ENCODE results near the gene EVPL.
"Not testable (repeated sequence)": the region's sequence is repeated elsewhere in the genome, so short reads cannot be mapped to it uniquely, and the experiment has no call there.

EVPL gene

GRCh38 chr17:76065775-76066174, 38.7 kb upstream of the EVPL start:
- Histone ChIP-seq H3K9ac (ENCODE audit: low read depth, low read length) (no peak overlapping the region), H3K4me2 (ENCODE audit: insufficient read depth, low read length) (no peak overlapping the region), H3K9me3 (ENCODE audit: insufficient read depth, low read length, severe bottlenecking) (no peaks in the 10 kb centered on the region), H3K36me3 (ENCODE audit: insufficient read depth, low read length) (peaks cover 81% of the 10 kb centered on the region), H3K79me2 (ENCODE audit: insufficient read depth, low read length) (peaks cover 31% of the 10 kb centered on the region), H3K4me1 (ENCODE audit: insufficient read depth, low read length) (peaks cover 12% of the 10 kb centered on the region), H3K27me3 (ENCODE audit: insufficient read depth, low read length, poor library complexity) (no peaks in the 10 kb centered on the region), H4K20me1 (ENCODE audit: insufficient read depth, low read length) (peaks cover 5% of the 10 kb centered on the region; the same call in 1 of the 2 replicates), H3K4me3 (ENCODE audit: low read depth in 1 of 2, low read length in 2 of 2) (no peak overlapping the region), H2AFZ (ENCODE audit: low read depth, low read length) (no peak overlapping the region), H3K27ac (ENCODE audit: low read length) (no peak overlapping the region)
- no peak for TF ChIP-seq EZH2 (IDR thresholded peaks at IDR 0.05; ENCODE audit: borderline replicate concordance, low read depth, low read length, severe bottlenecking)
- TF ChIP-seq, protein P1, sequence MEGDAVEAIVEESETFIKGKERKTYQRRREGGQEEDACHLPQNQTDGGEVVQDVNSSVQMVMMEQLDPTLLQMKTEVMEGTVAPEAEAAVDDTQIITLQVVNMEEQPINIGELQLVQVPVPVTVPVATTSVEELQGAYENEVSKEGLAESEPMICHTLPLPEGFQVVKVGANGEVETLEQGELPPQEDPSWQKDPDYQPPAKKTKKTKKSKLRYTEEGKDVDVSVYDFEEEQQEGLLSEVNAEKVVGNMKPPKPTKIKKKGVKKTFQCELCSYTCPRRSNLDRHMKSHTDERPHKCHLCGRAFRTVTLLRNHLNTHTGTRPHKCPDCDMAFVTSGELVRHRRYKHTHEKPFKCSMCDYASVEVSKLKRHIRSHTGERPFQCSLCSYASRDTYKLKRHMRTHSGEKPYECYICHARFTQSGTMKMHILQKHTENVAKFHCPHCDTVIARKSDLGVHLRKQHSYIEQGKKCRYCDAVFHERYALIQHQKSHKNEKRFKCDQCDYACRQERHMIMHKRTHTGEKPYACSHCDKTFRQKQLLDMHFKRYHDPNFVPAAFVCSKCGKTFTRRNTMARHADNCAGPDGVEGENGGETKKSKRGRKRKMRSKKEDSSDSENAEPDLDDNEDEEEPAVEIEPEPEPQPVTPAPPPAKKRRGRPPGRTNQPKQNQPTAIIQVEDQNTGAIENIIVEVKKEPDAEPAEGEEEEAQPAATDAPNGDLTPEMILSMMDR (IDR thresholded peaks at IDR 0.05; ENCODE audit: borderline replicate concordance, extremely low read depth, low read length, poor library complexity, severe bottlenecking): no peak
- no peak for DNase-seq
- ATAC-seq (ENCODE audit: insufficient read depth, low read depth): no peak

DNA sequence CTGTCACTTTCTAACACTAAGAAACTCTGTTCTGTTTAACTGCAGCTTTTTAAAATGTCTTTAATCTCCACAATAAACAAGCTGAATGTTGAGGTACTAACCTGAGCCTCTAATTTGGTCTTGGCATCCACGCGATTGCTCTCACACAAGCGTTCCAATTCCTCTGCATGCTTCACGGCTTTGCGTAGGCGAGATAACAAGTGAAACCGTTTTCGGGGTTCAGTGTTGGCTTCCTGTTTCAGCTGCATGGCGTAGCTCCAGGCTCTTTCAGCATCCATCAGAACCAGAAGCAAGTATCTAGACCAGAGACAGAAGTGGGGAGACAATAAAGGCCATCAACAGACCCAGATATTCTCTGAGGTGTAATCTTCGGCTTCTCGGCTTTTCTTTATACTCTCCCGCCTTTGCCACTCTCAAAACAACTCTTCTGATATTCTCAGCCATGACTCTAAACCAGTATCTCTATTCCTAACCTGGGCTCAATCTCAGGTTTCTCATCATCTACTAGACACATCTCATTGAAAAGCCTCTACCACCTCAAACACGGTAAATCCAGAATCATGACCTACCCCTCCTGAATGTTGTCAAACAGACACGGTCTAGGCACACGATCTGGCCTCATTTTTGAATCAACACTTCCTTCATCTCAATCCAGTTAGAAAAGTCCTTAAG, 36.9 kb upstream of the EVPL start:
- peaks cover 90% of the 10 kb centered on the region for H3K36me3 ChIP-seq (ENCODE audit: insufficient read depth, low read length)
- TF ChIP-seq EZH2 (IDR thresholded peaks at IDR 0.05; ENCODE audit: borderline replicate concordance, low read depth, low read length, severe bottlenecking): no peak
- TF ChIP-seq, protein P1 (IDR thresholded peaks at IDR 0.05; ENCODE audit: borderline replicate concordance, extremely low read depth, low read length, poor library complexity, severe bottlenecking): no peak

DNA sequence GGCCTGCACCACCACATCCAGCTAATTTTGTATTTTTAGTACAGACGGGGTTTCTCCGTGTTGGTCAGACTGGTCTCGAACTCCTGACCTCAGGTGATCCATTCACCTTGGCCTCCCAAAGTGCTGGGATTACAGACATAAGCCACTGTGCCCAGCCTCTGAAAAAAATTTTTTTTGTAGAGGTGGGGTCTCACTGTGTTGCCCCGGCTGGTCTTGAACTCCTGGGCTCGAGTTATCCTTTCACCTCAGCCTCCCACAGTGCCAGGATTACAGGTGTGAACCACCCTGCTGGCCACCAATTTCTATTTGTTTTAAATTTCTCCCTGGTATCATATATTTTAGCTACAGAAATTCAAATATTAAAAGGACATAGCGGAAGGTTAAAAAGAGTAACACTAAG, 31.2 kb upstream of the EVPL start:
- not testable (repeated sequence) for H3K4me2 ChIP-seq (ENCODE audit: insufficient read depth, low read length); H3K27me3 ChIP-seq (ENCODE audit: insufficient read depth, low read length, poor library complexity); H3K9ac ChIP-seq (ENCODE audit: low read depth, low read length); DNase-seq; H3K79me2 ChIP-seq (ENCODE audit: insufficient read depth, low read length); H2AFZ ChIP-seq (ENCODE audit: low read depth, low read length); H4K20me1 ChIP-seq (ENCODE audit: insufficient read depth, low read length); ATAC-seq (ENCODE audit: insufficient read depth, low read depth); H3K4me3 ChIP-seq (ENCODE audit: low read depth in 1 of 2, low read length in 2 of 2); H3K27ac ChIP-seq (ENCODE audit: low read length); H3K4me1 ChIP-seq (ENCODE audit: insufficient read depth, low read length); H3K9me3 ChIP-seq (ENCODE audit: insufficient read depth, low read length, severe bottlenecking)
- H3K36me3 ChIP-seq (ENCODE audit: insufficient read depth, low read length): peaks cover 84% of the 10 kb centered on the region

More for the DNA sequence above, 36.9 kb upstream of the EVPL start:
- Histone ChIP-seq H3K4me2 (ENCODE audit: insufficient read depth, low read length) (no peak overlapping the region), H2AFZ (ENCODE audit: low read depth, low read length) (no peak overlapping the region), H3K27me3 (ENCODE audit: insufficient read depth, low read length, poor library complexity) (no peaks in the 10 kb centered on the region), H3K9me3 (ENCODE audit: insufficient read depth, low read length, severe bottlenecking) (no peaks in the 10 kb centered on the region), H3K4me3 (ENCODE audit: low read depth in 1 of 2, low read length in 2 of 2) (no peak overlapping the region), H4K20me1 (ENCODE audit: insufficient read depth, low read length) (peaks cover 5% of the 10 kb centered on the region; the same call in 1 of the 2 replicates), H3K4me1 (ENCODE audit: insufficient read depth, low read length) (no peaks in the 10 kb centered on the region), H3K27ac (ENCODE audit: low read length) (no peak overlapping the region), H3K9ac (ENCODE audit: low read depth, low read length) (no peak overlapping the region), H3K79me2 (ENCODE audit: insufficient read depth, low read length) (peaks cover 13% of the 10 kb centered on the region)
- DNase-seq (no peak), ATAC-seq (ENCODE audit: insufficient read depth, low read depth) (no peak)

DNA sequence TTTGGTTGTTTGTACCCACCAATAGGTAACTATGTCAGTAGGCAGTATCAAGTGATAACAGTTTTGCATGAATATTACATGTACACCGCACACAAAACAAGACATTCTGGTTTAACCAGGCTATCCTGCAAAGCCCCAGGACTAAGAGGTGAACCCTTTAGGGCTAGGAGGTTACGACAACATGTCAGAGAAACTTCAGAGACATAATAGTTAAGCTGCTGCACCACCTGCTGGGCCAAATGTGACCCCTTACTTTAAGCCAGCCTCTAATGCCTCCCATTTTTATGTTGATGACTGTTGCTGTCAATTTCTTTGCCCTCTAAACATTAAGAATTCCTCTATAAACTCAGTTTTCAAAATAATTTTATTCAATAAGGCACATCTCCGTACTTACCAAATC, 29.8 kb upstream of the EVPL start:
- 0 out of 3 replicates have a peak, but pooled peaks have one; percentile 40 for ATAC-seq (ENCODE audit: insufficient read depth, low read depth)

More for the DNA sequence above, 29.8 kb upstream of the EVPL start:
- Histone ChIP-seq H4K20me1 (ENCODE audit: insufficient read depth, low read length) (no peaks in the 10 kb centered on the region), H2AFZ (ENCODE audit: low read depth, low read length) (no peak overlapping the region), H3K9ac (ENCODE audit: low read depth, low read length) (no peak overlapping the region), H3K79me2 (ENCODE audit: insufficient read depth, low read length) (peaks cover 14% of the 10 kb centered on the region), H3K9me3 (ENCODE audit: insufficient read depth, low read length, severe bottlenecking) (no peaks in the 10 kb centered on the region), H3K4me3 (ENCODE audit: low read depth in 1 of 2, low read length in 2 of 2) (no peak overlapping the region), H3K27ac (ENCODE audit: low read length) (no peak overlapping the region), H3K36me3 (ENCODE audit: insufficient read depth, low read length) (peaks cover 84% of the 10 kb centered on the region), H3K27me3 (ENCODE audit: insufficient read depth, low read length, poor library complexity) (no peaks in the 10 kb centered on the region), H3K4me1 (ENCODE audit: insufficient read depth, low read length) (no peaks in the 10 kb centered on the region), H3K4me2 (ENCODE audit: insufficient read depth, low read length) (no peak overlapping the region)
- TF ChIP-seq, protein P1 (IDR thresholded peaks at IDR 0.05; ENCODE audit: borderline replicate concordance, extremely low read depth, low read length, poor library complexity, severe bottlenecking): peak; percentile 45
- no peak for TF ChIP-seq EZH2 (IDR thresholded peaks at IDR 0.05; ENCODE audit: borderline replicate concordance, low read depth, low read length, severe bottlenecking)
- DNase-seq: no peak

Measured in DND-41 (cell line).